K562 (cell line): ENCODE results near the gene RBP3. TPM values are rescaled to one million over a fixed set of nuclear protein-coding genes. Genes with fewer than 3 reads are reported as not detected.

Source experiments
- ADNP ChIP-seq: fragments of 200-800 bp; sonication (Bioruptor generic); IDR thresholded peaks from 2 replicates; pipeline ENCODE4 v1.6.1; 2016; ENCODE audit warnings: missing genetic modification characterization, missing compliant biosample characterization
- BRCA1 ChIP-seq, 2 experiments: fragments of 450-650 bp in 1 of 2; sonication (generic) in 1 of 2; formaldehyde crosslinking in 1 of 2; IDR thresholded peaks; 2 replicates each; pipeline versions ENCODE4 v1.5.0 to v1.6.1; 2017 to 2020; ENCODE audit warnings: mild to moderate bottlenecking in 1 of 2, missing genetic modification reagents in 1 of 2
- FOXA3 ChIP-seq, 2 experiments: fragments of 450-650 bp in 1 of 2; sonication (generic) in 1 of 2; formaldehyde crosslinking; IDR thresholded peaks in 1 of 2; conservative IDR thresholded peaks in 1 of 2; 2 replicates each; pipeline versions ENCODE4 v1.4.0 to v1.8.0; 2020 to 2022; ENCODE audit warnings: mild to moderate bottlenecking in 2 of 2, missing genetic modification reagents in 1 of 2
- FOXM1 ChIP-seq, 2 experiments: fragments of 450-650 bp in 1 of 2; sonication (generic) in 1 of 2; formaldehyde crosslinking in 1 of 2; IDR thresholded peaks; 2 replicates each; pipeline versions ENCODE4 v1.6.1 to v1.9.0; 2017 to 2022; ENCODE audit warnings: low read depth in 2 of 2, mild to moderate bottlenecking in 2 of 2, missing genetic modification reagents in 1 of 2, moderate library complexity in 1 of 2
- KAT8 ChIP-seq: fragments of 450-650 bp; IDR thresholded peaks from 2 replicates; pipeline ENCODE4 v1.6.1; 2016; ENCODE audit warnings: low read depth, mild to moderate bottlenecking
- KLF10 ChIP-seq: fragments of 250-450 bp; sonication (Bioruptor Pico); IDR thresholded peaks from 2 replicates; pipeline ENCODE4 v1.6.1; 2021; ENCODE audit warnings: matching md5 sums
- NEUROD1 ChIP-seq: fragments of 150-350 bp; IDR thresholded peaks from 2 replicates; pipeline ENCODE4 v1.6.1; 2014; ENCODE audit warnings: borderline replicate concordance, low read length, low read depth; ENCODE audit not compliant: partially characterized antibody
- POLR2G ChIP-seq: fragments of 200-400 bp; formaldehyde crosslinking; IDR thresholded peaks from 2 replicates; pipeline ENCODE4 v1.6.1; 2017; ENCODE audit warnings: low read depth, mild to moderate bottlenecking, antibody characterized with exemption, low read length, moderate library complexity
- SMARCC2 ChIP-seq: fragments of 450-650 bp; IDR thresholded peaks from 2 replicates; pipeline ENCODE4 v1.6.1; 2017; ENCODE audit warnings: antibody characterized with exemption, moderate library complexity, mild to moderate bottlenecking, low read depth
- ZNF347 ChIP-seq: fragments of 450-650 bp; formaldehyde crosslinking; IDR thresholded peaks from 2 replicates; pipeline ENCODE4 v1.4.0; 2020; ENCODE audit warnings: low read depth, mild to moderate bottlenecking, moderate library complexity
- ZNF444 ChIP-seq: fragments of 250-450 bp; sonication (Bioruptor Pico); IDR thresholded peaks from 2 replicates; pipeline ENCODE4 v1.4.0; 2020; ENCODE audit warnings: mild to moderate bottlenecking, moderate library complexity
- ZNF584 ChIP-seq: fragments of 200-800 bp; sonication (Bioruptor generic); IDR thresholded peaks from 2 replicates; pipeline ENCODE4 v1.6.1; 2016; ENCODE audit warnings: low read depth, mild to moderate bottlenecking, missing genetic modification characterization, missing compliant biosample characterization
- ZNF79 ChIP-seq: fragments of 250-450 bp; sonication (Bioruptor Pico); IDR thresholded peaks from 2 replicates; pipeline ENCODE4 v1.4.0; 2020; ENCODE audit warnings: low read depth, mild to moderate bottlenecking, moderate library complexity
- polyA plus RNA-seq, 8 experiments: library from polyadenylated mRNA; depleted of rRNA in 4 of 8; stranded (reverse) in 5 of 8; unstranded in 3 of 8; fragments of >200 nt; fragmentation: Nextera tagmentation in 2 of 8; fragmentation: Illumina TruSeq in 1 of 8; extraction: Ambion mirVana in 2 of 8; extraction: Trizol in 1 of 8; gene quantifications; 2 replicates each; pipeline versions ENCODE4 v1.2.1 to v1.2.3, GENCODE V29; 2011 to 2014; ENCODE audit warnings: inconsistent platforms in 1 of 8, missing spikeins in 1 of 8
- total RNA-seq, 7 experiments: library from RNA; depleted of rRNA in 6 of 7; stranded (reverse); fragments of >200 nt in 6 of 7; fragmentation: Illumina TruSeq in 2 of 7; extraction: Trizol in 2 of 7; gene quantifications; 2 replicates each; pipeline versions ENCODE4 v1.2.1 to v1.2.3, GENCODE V29; 2011 to 2021; ENCODE audit warnings: low replicate concordance in 1 of 7
- TF ChIP-seq, protein P1 (sequence below): sonication (generic); formaldehyde crosslinking; IDR thresholded peaks from 2 replicates; pipeline ENCODE4 v1.8.1; 2023; ENCODE audit warnings: mild to moderate bottlenecking, missing genetic modification reagents, moderate library complexity
- TF ChIP-seq, protein P2 (sequence below), 2 experiments: fragments of 450-650 bp in 1 of 2; IDR thresholded peaks; 2 replicates each; pipeline ENCODE4 v1.6.1; 2011 to 2017; ENCODE audit warnings: low read depth in 2 of 2, antibody characterized with exemption in 1 of 2, borderline replicate concordance in 1 of 2, low read length in 1 of 2, mild to moderate bottlenecking in 1 of 2, mixed read lengths in 1 of 2; ENCODE audit not compliant: control insufficient read depth in 1 of 2
- TF ChIP-seq, protein P3 (sequence below): fragments of 450-650 bp; IDR thresholded peaks from one replicate; pipeline ENCODE4 v1.6.1; 2018; ENCODE audit warnings: mild to moderate bottlenecking, moderate library complexity; ENCODE audit not compliant: partially characterized antibody
- TF ChIP-seq, protein P4 (sequence below): IDR thresholded peaks from 2 replicates; pipeline ENCODE4 v1.6.1; 2012; ENCODE audit warnings: low read depth, low read length, improper control_type of control experiment, borderline replicate concordance

Gene RBP3
- total and polyA plus RNA-seq, 9 of the 15 experiments (the other 6 are each of a cell fraction or from before 2014, with no cell fraction given) = not detected

DNA sequence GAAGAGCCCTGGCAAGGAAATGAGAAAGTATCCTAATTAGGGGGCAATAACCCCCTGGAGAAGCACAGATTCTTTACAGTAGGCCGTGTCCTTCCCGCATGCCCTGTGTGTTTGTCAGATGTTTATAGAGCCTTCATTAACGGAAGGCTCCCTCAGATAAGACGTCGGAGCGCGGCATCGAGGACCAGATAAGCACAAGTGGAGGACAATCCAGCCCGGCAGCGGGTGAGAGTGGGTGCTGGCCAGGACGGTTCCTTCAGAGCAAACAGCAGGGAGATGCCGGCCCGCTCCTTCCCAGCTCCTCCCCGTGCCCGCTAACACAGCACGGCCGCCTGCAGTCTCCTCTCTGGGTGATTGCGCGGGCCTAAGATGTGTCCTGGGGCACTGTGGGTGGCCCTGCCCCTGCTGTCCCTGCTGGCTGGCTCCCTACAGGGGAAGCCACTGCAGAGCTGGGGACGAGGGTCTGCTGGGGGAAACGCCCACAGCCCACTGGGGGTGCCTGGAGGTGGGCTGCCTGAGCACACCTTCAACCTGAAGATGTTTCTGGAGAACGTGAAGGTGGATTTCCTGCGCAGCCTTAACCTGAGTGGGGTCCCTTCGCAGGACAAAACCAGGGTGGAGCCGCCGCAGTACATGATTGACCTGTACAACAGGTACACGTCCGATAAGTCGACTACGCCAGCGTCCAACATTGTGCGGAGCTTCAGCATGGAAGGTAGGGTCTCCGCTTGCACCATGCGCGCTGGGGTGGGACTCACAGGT lies 25.7 kb upstream of the RBP3 start, which contains the start of gene GDF2 (continued):
- TF ChIP-seq, protein P1, sequence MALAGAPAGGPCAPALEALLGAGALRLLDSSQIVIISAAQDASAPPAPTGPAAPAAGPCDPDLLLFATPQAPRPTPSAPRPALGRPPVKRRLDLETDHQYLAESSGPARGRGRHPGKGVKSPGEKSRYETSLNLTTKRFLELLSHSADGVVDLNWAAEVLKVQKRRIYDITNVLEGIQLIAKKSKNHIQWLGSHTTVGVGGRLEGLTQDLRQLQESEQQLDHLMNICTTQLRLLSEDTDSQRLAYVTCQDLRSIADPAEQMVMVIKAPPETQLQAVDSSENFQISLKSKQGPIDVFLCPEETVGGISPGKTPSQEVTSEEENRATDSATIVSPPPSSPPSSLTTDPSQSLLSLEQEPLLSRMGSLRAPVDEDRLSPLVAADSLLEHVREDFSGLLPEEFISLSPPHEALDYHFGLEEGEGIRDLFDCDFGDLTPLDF (CRISPR knock-in tag) = no peak
- TF ChIP-seq ZNF79 (CRISPR knock-in tag) (no peak), KLF10 (CRISPR knock-in tag) (no peak), FOXM1 (IDR thresholded peaks at IDR 0.05; ENCODE audit: low read depth) (peak; percentile 65), FOXM1 (CRISPR knock-in tag; IDR thresholded peaks at IDR 0.05; ENCODE audit: low read depth) (no peak), NEUROD1 (no peak), BRCA1 (IDR thresholded peaks at IDR 0.05) (no peak), BRCA1 (CRISPR knock-in tag; IDR thresholded peaks at IDR 0.05) (no peak), FOXA3 (CRISPR knock-in tag; conservative IDR thresholded peaks at IDR 0.05 in 1 of 2, IDR thresholded peaks at IDR 0.05 in 1 of 2) (0 out of 4 replicates have a peak, but pooled peaks of 1 of the 2 experiments have one; percentile 5), KAT8 (no peak), SMARCC2 (no peak), ADNP (tag) (no peak), ZNF584 (no peak), POLR2G (no peak), ZNF347 (CRISPR knock-in tag) (no peak), ZNF444 (CRISPR knock-in tag) (no peak)
- TF ChIP-seq, protein P2, sequence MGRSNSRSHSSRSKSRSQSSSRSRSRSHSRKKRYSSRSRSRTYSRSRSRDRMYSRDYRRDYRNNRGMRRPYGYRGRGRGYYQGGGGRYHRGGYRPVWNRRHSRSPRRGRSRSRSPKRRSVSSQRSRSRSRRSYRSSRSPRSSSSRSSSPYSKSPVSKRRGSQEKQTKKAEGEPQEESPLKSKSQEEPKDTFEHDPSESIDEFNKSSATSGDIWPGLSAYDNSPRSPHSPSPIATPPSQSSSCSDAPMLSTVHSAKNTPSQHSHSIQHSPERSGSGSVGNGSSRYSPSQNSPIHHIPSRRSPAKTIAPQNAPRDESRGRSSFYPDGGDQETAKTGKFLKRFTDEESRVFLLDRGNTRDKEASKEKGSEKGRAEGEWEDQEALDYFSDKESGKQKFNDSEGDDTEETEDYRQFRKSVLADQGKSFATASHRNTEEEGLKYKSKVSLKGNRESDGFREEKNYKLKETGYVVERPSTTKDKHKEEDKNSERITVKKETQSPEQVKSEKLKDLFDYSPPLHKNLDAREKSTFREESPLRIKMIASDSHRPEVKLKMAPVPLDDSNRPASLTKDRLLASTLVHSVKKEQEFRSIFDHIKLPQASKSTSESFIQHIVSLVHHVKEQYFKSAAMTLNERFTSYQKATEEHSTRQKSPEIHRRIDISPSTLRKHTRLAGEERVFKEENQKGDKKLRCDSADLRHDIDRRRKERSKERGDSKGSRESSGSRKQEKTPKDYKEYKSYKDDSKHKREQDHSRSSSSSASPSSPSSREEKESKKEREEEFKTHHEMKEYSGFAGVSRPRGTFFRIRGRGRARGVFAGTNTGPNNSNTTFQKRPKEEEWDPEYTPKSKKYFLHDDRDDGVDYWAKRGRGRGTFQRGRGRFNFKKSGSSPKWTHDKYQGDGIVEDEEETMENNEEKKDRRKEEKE (IDR thresholded peaks at IDR 0.05; ENCODE audit: borderline replicate concordance in 1 of 2, control insufficient read depth in 1 of 2, low read depth in 2 of 2, low read length in 1 of 2) = no peak
- TF ChIP-seq, protein P3, sequence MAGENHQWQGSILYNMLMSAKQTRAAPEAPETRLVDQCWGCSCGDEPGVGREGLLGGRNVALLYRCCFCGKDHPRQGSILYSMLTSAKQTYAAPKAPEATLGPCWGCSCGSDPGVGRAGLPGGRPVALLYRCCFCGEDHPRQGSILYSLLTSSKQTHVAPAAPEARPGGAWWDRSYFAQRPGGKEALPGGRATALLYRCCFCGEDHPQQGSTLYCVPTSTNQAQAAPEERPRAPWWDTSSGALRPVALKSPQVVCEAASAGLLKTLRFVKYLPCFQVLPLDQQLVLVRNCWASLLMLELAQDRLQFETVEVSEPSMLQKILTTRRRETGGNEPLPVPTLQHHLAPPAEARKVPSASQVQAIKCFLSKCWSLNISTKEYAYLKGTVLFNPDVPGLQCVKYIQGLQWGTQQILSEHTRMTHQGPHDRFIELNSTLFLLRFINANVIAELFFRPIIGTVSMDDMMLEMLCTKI = no peak
- TF ChIP-seq, protein P4, sequence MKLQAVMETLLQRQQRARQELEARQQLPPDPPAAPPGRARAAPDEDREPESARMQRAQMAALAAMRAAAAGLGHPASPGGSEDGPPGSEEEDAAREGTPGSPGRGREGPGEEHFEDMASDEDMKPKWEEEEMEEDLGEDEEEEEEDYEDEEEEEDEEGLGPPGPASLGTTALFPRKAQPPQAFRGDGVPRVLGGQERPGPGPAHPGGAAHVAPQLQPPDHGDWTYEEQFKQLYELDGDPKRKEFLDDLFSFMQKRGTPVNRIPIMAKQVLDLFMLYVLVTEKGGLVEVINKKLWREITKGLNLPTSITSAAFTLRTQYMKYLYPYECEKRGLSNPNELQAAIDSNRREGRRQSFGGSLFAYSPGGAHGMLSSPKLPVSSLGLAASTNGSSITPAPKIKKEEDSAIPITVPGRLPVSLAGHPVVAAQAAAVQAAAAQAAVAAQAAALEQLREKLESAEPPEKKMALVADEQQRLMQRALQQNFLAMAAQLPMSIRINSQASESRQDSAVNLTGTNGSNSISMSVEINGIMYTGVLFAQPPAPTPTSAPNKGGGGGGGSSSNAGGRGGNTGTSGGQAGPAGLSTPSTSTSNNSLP = peak; percentile 29; the same call in 1 of the 2 replicates
